Coronary artery (tissue), 2 donors: ENCODE measurements around the gene FRMPD4.
"Not testable (repeated sequence)": the region's sequence is repeated elsewhere in the genome, so short reads cannot be mapped to it uniquely, and the experiment has no call there.

Experiments used
- DNase-seq: peaks from one replicate; pipeline ENCODE4 v3.0.0-alpha.2; 2017; ENCODE audit warnings: low spot score
- H3K27ac ChIP-seq, 2 donors: fragments of 200-600 bp; sonication (generic); one replicate each; pipeline ENCODE4 v1.5.1; 2016 to 2019
- H3K4me3 ChIP-seq: fragments of 200-600 bp; sonication (generic); 2 replicates; pipeline ENCODE4 v1.5.1; 2016; ENCODE audit warnings: mild to moderate bottlenecking, moderate library complexity
- CTCF ChIP-seq: fragments of 200-600 bp; sonication (generic); IDR thresholded peaks from one replicate; pipeline ENCODE4 v1.5.1; 2019; ENCODE audit warnings: antibody characterized with exemption

Gene FRMPD4

DNA sequence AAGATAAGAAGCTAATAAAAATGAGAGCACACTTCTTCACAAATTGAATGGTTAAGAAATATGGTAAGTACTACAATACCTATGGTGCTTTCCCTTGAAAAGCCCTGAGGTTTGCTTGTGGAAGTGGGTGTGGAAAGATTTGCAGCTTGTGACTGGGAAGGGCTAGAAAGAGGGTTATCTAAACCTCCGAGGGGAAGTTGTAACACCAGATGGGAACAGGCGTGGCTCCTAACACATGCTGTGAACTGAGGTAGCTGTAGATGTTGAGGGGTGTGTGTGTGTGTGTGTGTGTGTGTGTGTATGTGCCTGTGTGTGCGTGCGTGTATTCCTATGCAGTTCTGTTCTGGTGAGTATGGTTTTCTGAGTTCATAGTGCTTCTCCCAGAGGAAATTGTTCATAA, 21.5 kb downstream of the FRMPD4 start:
- Histone ChIP-seq H3K27ac (no peak overlapping the region), H3K4me3 (no peak overlapping the region)
- TF ChIP-seq CTCF = no peak
- no peak for DNase-seq

- Histone ChIP-seq H3K4me3 (no peak overlapping the region), H3K27ac (no peak overlapping the region)
- TF ChIP-seq CTCF = no peak
- no peak for DNase-seq
These were observed 24.1 kb downstream of the FRMPD4 start for GRCh38 chrX:12162420-12162819.

DNA sequence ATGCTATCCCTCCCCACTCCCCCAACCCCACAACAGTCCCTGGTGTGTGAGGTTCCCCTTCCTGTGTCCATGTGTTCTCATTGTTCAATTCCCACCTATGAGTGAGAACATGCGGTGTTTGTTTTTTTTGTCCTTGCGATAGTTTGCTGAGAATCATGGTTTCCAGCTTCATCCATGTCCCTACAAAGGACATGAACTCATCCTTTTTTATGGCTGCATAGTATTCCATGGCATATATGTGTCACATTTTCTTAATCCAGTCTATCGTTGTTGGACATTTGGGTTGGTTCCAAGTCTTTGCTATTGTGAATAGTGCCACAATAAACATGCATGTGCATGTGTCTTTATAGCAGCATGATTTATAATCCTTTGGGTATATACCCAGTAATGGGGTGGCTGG, 25.9 kb downstream of the FRMPD4 start:
- H3K27ac ChIP-seq, DNase-seq, H3K4me3 ChIP-seq: not testable (repeated sequence)

- Histone ChIP-seq H3K4me3 (no peak overlapping the region), H3K27ac (no peak overlapping the region)
- no peak for TF ChIP-seq CTCF
- no peak for DNase-seq
These were observed 32.5 kb downstream of the FRMPD4 start for GRCh38 chrX:12170755-12171154.

- H3K27ac ChIP-seq = no peak overlapping the region
- DNase-seq = no peak
- TF ChIP-seq CTCF = no peak
- no peak overlapping the region for H3K4me3 ChIP-seq
These were observed 36.1 kb downstream of the FRMPD4 start for GRCh38 chrX:12174358-12174757.

DNA sequence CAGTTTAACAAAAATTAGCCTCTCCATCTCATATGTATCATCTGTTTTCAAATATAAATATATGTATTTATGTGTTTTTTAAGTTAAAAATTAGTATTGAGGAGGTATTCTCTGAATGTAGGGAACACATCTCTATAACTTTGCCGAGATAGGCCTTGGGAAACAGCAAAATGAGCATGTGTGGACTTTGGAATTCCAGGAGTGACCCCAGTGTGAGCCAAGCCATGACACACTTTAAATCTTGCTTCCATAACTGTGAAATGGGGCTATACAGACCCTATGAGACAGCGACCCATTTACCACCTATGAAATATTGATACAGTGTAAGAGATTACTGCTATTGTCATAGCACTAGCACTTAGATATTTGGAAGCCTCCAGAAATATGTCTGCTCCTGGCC, 58.8 kb downstream of the FRMPD4 start:
- H3K27ac ChIP-seq = no peak overlapping the region
- no peak overlapping the region for H3K4me3 ChIP-seq

GRCh38 chrX:12206413-12206812, 68.1 kb downstream of the FRMPD4 start:
- H3K4me3 ChIP-seq = no peak overlapping the region
- DNase-seq = no peak
- no peak for TF ChIP-seq CTCF
- no peak overlapping the region for H3K27ac ChIP-seq

More for the DNA sequence above, 58.8 kb downstream of the FRMPD4 start:
- no peak for DNase-seq
- TF ChIP-seq CTCF = no peak
